Ovary (tissue), 9 donors: ENCODE measurements around the gene GNA12. TPM values are rescaled to one million over a fixed set of nuclear protein-coding genes. Genes with fewer than 3 reads are reported as not detected.

Source experiments
- DNase-seq, 5 donors: peaks; one replicate each; pipeline ENCODE4 v3.0.0-alpha.2; 2019 to 2020
- H3K27ac ChIP-seq, 2 donors: fragments of 200-600 bp; one replicate each; pipeline versions ENCODE4 v1.5.1 to v1.8.0; 2019 to 2022
- H3K27me3 ChIP-seq: fragments of 200-600 bp; one replicate; pipeline ENCODE4 v1.8.0; 2022
- H3K36me3 ChIP-seq: fragments of 200-600 bp; sonication (generic); one replicate; pipeline ENCODE4 v1.5.1; 2019
- H3K4me1 ChIP-seq: one replicate; pipeline ENCODE4 v1.8.1; 2013; ENCODE audit warnings: mild to moderate bottlenecking, moderate library complexity; ENCODE audit not compliant: insufficient read depth
- H3K4me3 ChIP-seq: fragments of 200-600 bp; sonication (generic); one replicate; pipeline ENCODE4 v1.5.1; 2017
- H3K9me3 ChIP-seq, 2 donors: fragments of 200-600 bp in 1 of 2; sonication (generic) in 1 of 2; one replicate each; pipeline versions ENCODE4 v1.5.1 to v1.8.1; 2013 to 2019; ENCODE audit warnings: mild to moderate bottlenecking in 1 of 2, moderate library complexity in 1 of 2
- EP300 ChIP-seq: sonication (generic); formaldehyde crosslinking; IDR thresholded peaks from one replicate; pipeline ENCODE4 v1.6.1; 2017; ENCODE audit warnings: antibody characterized with exemption
- POLR2A ChIP-seq: fragments of 450-650 bp; IDR thresholded peaks from one replicate; pipeline ENCODE4 v1.6.1; 2017; ENCODE audit warnings: antibody characterized with exemption, mild to moderate bottlenecking, moderate library complexity
- WGBS, 3 donors: extraction: QIAGEN DNeasy Blood & Tissue Kit in 1 of 3; methylation state at CpG; one replicate each; pipeline versions ENCODE4 v1.1.5 to v1.1.7; 2013 to 2017; 5-methylcytosine and 5-hydroxymethylcytosine counted together
- intact Hi-C, 4 donors: fragments of 100-400 bp; cut with DNase I; formaldehyde crosslinking; loops; one replicate each; pipeline versions ENCODE4 v1.11.0 to v1.15.1; 2022 to 2023
- polyA plus RNA-seq, 2 donors: library from polyadenylated mRNA; stranded (reverse); fragments of 200-250 nt in 1 of 2; fragments of 350-450 nt in 1 of 2; fragmentation: Illumina TruSeq in 1 of 2; extraction: RNeasy Lipid Tissue Mini Kit (QIAGEN cat#74804) in 1 of 2; gene quantifications; one replicate each; pipeline ENCODE4 v1.2.3, GENCODE V29; 2013 to 2014
- total RNA-seq, 7 donors: library from RNA; depleted of rRNA in 2 of 7; stranded (reverse); fragments of >200 nt in 2 of 7; fragmentation: NEBNext Ultra II Directional in 3 of 7; extraction: Animal tissue kit (Norgen Biotek cat#: 25700) in 3 of 7; gene quantifications; one replicate each; pipeline versions ENCODE4 v1.1.0 to v1.2.4, GENCODE V29; 2016 to 2023
- TF ChIP-seq, protein P1 (sequence below), 3 donors: fragments of 450-650 bp in 2 of 3; fragments of 200-600 bp in 1 of 3; IDR thresholded peaks; one replicate each; pipeline versions ENCODE4 v1.5.1 to v1.8.0; 2016 to 2022; ENCODE audit warnings: antibody characterized with exemption in 3 of 3, mild to moderate bottlenecking in 1 of 3
- donor health status: DM: no; HTN: no; CAD: no; lungs with moderate emphysema.
- donor health status: DM: no; HTN: no; CAD: no.
- donor health status: Bipolar disorder and iron deficiency.
- donor health status: DM: yes; HTN: yes; CAD: no.
- donor health status: DM: no; HTN: no; CAD: no.
- donor health status: DM: yes; HTN: yes; CAD: no.

GNA12 gene
- total and polyA plus RNA-seq, 9 donors: 13.4 to 94.4 (median 65.5) TPM

DNA sequence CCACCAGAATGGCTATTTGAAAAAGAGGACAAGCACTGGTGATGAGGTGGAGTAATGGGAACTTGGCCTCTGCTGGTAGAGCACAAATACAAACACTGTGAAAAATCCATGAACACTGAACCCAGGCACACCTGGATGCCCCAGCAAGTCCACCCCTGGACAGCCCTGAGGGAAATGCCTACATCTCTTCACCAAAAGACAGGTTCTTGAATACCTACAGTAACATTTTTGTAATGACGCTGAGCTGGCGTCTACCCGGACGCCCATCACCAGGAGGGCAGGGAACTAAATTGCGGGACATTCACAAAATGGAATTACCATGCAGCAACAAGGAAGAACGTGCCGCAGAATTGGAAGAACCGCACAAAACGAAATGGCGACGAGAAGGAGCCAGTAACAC is 70.5 kb downstream of the GNA12 start:
- Histone ChIP-seq H3K9me3 (no peaks in the 10 kb centered on the region), H3K27ac (no peak overlapping the region), H3K4me1 (peaks cover 12% of the 10 kb centered on the region), H3K27me3 (no peaks in the 10 kb centered on the region), H3K36me3 (no peaks in the 10 kb centered on the region), H3K4me3 (no peak overlapping the region)
- no peak for DNase-seq
- 96 to 97% (median 97%) methylated on average over 11 of the region's 11 CpGs for WGBS, 3 donors
- TF ChIP-seq EP300 (no peak), POLR2A (no peak)
- TF ChIP-seq, protein P1, sequence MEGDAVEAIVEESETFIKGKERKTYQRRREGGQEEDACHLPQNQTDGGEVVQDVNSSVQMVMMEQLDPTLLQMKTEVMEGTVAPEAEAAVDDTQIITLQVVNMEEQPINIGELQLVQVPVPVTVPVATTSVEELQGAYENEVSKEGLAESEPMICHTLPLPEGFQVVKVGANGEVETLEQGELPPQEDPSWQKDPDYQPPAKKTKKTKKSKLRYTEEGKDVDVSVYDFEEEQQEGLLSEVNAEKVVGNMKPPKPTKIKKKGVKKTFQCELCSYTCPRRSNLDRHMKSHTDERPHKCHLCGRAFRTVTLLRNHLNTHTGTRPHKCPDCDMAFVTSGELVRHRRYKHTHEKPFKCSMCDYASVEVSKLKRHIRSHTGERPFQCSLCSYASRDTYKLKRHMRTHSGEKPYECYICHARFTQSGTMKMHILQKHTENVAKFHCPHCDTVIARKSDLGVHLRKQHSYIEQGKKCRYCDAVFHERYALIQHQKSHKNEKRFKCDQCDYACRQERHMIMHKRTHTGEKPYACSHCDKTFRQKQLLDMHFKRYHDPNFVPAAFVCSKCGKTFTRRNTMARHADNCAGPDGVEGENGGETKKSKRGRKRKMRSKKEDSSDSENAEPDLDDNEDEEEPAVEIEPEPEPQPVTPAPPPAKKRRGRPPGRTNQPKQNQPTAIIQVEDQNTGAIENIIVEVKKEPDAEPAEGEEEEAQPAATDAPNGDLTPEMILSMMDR (IDR thresholded peaks at IDR 0.05): no peak
- intact Hi-C loops: no loop called here

DNA sequence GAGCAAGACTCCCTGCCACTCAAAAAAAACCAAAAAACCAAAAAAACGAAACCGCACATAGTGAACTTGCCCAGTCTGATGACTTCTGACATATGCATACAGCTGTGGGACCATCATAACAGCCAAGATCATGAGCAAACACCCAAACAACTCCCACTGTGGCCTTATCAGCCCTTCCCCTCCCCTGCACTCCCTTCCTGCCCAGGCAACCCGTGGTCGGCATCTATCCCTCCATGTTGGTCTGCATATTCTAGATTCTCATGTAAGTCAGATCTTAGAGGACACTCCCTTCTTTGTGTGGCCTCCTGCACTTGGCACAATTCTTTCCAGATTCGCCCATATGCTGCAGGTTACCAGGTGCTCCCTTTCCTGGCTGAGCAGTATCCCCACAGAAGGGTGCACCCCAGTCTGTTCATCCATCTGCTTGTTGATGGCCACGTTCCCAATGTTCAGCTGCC is 72.8 kb downstream of the GNA12 start:
- DNase-seq: no peak
- intact Hi-C loops: no loop called here
- H3K27ac ChIP-seq: peak overlapping the region in 1 of 2 donors; percentile 5
- TF ChIP-seq, protein P1 (IDR thresholded peaks at IDR 0.05): no peak
- TF ChIP-seq POLR2A (no peak), EP300 (no peak)
- H3K4me3 ChIP-seq: no peak overlapping the region
- no peaks in the 10 kb centered on the region for H3K36me3 ChIP-seq
- H3K4me1 ChIP-seq: peaks cover 4% of the 10 kb centered on the region
- no peaks in the 10 kb centered on the region for H3K27me3 ChIP-seq
- no peaks in the 10 kb centered on the region for H3K9me3 ChIP-seq
- WGBS, 3 donors: 13 to 46% (median 24%) methylated on average over 6 of the region's 6 CpGs

DNA sequence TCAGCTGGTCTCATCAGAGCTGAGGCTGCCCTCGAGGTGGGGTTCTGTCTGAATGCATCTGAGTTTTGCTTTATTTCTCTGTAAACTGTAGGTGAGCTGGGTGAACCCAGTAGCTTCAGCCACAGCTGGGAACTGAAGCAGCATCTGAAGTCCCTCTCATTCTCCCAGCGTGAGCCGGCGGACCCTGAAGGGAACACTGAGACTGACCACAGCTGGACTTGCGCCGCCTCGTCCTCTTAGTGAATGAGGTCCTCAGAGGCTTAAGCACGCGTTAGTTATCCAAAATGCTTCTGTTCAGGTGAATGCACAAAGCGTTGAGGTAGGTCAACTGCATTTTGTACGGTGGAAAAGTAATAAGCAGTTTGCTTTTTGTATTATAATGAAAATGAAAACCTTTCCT is 79.5 kb downstream of the GNA12 start:
- DNase-seq: no peak
- no peak overlapping the region for H3K4me3 ChIP-seq
- H3K4me1 ChIP-seq: peaks cover 32% of the 10 kb centered on the region
- no peaks in the 10 kb centered on the region for H3K36me3 ChIP-seq
- no peak for TF ChIP-seq POLR2A
- TF ChIP-seq EP300: no peak
- TF ChIP-seq, protein P1 (IDR thresholded peaks at IDR 0.05): no peak
- H3K27me3 ChIP-seq: no peaks in the 10 kb centered on the region
- WGBS, 3 donors: 88 to 96% (median 93%) methylated on average over 11 of the region's 11 CpGs
- intact Hi-C loops: loop anchor here in 2 of 4 donors (5.0 to 10.0 kb wide), 3 partner anchors 48 to 78 kb away; partner anchors contain the start of gene GNA12 (in 1 of the 2)
- H3K9me3 ChIP-seq: no peaks in the 10 kb centered on the region
- H3K27ac ChIP-seq: peak overlapping the region; percentile 11 to 94

DNA sequence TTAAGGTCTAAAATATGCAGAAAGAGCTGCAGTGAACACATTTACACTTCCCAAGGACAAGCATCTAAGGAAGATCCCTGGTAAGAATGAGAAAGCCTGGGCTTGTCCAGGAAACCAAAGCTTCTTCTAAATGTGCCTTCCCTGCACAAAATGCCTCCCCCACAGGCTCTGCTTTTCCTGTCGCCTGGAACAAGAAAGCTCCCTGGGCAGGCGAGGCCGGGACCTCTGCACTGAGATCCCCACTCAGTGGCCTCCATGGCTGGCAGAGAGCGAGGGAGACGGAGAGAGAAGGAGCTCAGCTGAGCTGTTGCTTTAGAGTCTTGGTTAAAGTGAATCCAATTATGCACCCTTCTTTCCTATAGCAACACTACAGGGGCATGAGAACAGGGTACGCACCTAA is 80.5 kb downstream of the GNA12 start:
- no peak for DNase-seq
- no peaks in the 10 kb centered on the region for H3K9me3 ChIP-seq
- TF ChIP-seq, protein P1 (IDR thresholded peaks at IDR 0.05): no peak
- TF ChIP-seq POLR2A (no peak), EP300 (no peak)

More for the DNA sequence above, 80.5 kb downstream of the GNA12 start:
- H3K4me1 ChIP-seq: peaks cover 37% of the 10 kb centered on the region
- no peaks in the 10 kb centered on the region for H3K36me3 ChIP-seq
- no peak overlapping the region for H3K4me3 ChIP-seq
- peak overlapping the region; percentile 75 to 94 for H3K27ac ChIP-seq
- intact Hi-C loops: loop anchor here in 2 of 4 donors (5.0 to 10.0 kb wide), 3 partner anchors 49 to 79 kb away; partner anchors contain the start of gene GNA12 (in 1 of the 2)
- WGBS, 3 donors: 23 to 35% (median 26%) methylated on average over 6 of the region's 6 CpGs
- no peaks in the 10 kb centered on the region for H3K27me3 ChIP-seq
